Hippocampal formation (tissue), 2 donors: ENCODE results near the gene DNPH1.
A peak's percentile ranks its signal among the peaks of the same experiment; 100 is the strongest.

Source experiments
- DNase-seq, 2 donors: peaks; one replicate each; lab custom pipeline; 2025; lab: John Stamatoyannopoulos, UW

DNPH1 gene

DNA sequence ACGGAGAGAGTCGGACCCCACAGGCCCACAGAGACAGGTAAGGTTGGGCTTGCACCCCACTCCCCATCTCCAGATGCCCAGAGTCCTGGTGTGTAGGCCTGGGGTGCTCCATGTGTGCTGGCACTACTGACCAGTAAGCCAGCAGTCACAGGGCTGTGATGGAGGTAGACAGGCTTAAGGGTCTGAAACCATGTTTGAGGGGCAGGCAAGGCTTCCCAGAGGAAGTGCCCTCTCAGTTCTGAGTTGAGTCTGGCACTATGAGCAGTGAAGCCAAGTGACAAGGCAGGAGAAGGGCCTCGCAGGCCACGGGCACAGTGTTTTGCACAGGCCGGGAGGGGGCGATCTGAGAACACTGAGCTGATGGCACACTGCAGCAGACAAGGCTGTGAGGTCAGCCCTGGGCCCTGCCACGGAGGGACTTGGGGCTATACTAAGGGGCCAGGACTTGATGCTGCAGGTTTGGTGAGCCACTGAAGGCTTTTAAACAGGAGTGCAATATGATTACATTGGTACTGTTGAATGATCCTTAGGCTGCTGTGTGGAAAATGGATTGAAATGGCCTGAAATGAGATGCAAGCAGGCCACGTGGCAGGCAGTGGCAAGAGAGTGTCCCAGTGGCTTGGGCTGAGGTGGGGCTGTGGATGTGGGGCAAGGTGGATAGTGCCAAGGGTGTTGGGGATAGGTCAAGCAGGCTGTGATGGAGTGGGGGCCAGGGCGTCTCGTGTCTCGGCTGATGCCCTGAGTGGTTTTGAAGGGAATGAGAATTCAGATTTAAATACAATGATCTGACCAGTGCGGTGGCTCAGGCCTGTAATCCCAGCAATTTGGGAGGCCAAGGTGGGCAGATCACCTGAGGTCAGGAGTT lies 34.3 kb upstream of the DNPH1 start:
- DNase-seq: peak in 1 of 2 donors; percentile 32

DNA sequence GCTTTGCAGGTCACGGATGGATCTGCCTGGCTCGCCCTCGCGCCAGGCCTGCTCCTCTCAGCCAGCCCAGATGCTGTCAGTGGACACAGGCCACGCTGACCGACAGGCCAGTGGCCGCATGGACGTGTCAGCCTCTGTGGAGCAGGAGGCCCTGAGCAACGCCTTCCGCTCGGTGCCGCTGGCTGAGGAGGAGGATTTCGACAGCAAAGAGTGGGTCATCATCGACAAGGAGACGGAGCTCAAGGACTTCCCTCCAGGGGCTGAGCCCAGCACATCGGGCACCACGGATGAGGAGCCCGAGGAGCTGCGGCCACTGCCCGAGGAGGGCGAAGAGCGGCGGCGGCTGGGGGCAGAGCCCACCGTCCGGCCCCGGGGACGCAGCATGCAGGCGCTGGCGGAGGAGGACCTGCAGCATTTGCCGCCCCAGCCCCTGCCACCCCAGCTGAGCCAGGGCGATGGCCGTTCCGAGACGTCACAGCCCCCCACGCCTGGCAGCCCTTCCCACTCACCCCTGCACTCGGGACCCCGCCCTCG lies 33.6 kb upstream of the DNPH1 start:
- DNase-seq: no peak

DNA sequence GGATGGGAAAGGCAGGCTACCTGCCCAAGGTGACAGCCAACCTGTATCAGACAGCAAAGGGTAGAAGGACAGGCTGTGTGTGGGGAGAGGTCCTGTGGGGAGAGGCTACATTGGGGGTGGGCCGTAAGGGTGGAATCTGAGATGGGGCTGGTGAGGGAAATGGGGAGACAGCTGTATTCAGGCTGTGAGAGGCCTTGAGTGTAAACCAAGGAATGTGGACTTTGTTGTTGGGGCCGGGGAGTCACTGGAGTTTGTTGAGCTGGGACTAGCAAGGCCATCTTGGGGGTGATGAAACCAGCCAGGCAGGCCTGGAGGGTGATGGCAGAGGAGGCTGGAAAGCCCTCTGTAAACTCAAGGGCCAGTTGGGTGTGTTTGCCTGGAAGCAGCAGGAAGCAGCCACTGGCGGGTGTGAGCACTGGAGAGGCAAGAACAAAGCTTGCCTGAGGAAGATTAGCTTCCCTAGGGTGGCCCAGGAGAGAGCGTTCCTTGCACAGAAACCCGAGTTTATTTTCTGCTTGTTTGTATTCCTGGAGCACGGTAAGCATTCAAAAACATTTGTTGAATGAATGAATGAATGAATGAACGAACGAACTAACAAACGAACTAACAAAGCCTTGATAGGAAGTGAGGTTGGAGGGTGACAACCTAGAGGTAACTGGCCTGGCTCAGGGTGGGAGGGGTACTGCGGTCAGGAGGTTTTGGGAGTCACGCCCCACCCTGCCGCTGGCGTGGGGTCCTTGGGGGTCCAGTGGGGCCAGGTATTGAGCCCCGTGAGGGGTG lies 32.9 kb upstream of the DNPH1 start:
- no peak for DNase-seq

GRCh38 chr6:43261198-43261597 lies 31.9 kb upstream of the DNPH1 start:
- no peak for DNase-seq

DNA sequence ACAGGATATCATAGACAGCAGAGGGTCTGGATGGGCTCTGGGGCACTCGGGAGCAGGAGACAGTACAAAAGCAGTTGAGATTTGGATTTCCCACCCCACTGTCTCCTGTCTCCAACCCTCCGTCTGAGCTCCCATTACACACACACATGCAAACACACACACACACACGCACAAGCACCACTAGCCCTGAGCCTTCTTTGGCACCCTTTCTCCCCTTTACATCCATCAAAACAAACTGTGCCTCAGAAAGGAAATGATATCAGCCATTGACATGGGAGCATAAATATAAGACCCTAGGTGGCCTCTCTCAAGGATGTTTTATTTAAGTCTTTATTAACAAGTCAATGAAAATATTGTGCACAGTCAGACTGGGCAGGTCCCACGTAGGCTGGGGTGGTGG lies 31.5 kb upstream of the DNPH1 start:
- no peak for DNase-seq

GRCh38 chr6:43258807-43259686 lies 29.8 kb upstream of the DNPH1 start:
- no peak for DNase-seq

- DNase-seq: no peak
Measured at GRCh38 chr6:43258180-43258579, 28.9 kb upstream of the DNPH1 start.

DNA sequence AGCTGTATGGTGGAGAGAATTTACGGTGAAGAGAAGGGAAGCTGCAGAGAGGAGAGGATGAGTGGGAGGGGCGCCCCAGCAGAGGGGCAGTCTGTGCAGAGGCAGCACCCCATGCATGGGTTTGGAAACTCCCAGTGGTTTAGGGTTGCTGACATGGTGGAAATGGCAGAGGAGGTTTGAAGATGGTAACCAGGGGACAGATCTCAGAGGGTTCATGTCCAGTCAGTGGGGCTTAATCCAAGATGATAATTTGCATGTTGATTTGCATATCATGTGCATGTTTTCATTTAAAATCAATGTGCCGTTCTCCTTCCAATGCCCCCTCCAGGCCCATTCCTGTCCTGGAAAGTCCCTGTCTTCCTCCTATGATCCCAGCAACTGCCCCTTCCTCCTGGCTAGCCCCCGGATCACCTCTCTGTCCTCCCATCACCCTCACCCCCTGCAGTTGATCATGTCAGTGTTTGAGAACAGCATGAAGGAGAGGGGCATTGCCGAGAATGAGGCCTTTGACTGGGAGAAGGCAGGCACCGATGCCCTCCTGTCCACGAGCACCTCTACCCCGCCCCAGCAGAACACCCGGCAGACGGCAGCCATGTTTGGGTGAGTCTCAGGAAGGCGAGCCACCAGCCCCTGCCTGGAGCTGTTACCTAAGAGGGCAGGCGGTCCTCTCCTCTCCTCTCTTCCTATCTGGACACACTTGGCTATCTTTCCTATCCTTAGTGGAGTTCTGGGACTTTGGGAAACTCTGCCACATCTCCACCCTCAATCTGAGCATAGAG lies 28.3 kb upstream of the DNPH1 start:
- DNase-seq: no peak

DNA sequence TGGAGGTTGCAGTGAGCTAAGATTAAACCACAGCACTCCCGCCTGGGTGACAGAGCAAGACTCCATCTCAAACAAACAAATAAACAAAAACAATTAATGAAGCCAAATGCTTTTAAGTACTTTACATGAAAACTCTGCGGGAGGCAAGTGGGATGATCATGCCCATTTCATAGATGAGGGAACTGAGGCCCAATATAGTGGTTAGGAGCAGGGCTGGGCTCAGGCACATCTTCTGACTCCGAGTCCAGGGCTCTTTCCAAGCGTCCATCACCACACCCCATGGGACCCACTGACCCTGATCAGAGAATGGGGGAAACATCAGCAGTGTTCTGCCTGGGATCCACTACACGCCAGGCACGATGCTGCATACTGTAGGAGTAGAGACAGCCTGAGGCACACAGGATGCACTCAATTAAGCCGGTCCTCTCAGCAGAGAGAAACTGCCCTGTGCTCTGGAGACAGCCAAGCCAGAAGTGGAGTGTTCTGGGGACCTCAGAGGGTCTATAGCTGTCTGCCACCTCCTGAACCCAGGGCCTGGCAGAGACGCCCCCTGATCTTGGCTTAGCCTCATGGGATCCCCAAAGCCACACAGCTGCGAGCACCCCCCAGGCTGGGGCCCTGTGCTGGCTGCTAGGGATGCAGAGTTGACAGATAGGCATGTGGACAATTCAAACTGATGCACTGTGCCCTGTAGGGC lies 27.5 kb upstream of the DNPH1 start:
- no peak for DNase-seq

- no peak for DNase-seq
Measured at GRCh38 chr6:43255408-43256054, 26.2 kb upstream of the DNPH1 start.

- no peak for DNase-seq
Measured at GRCh38 chr6:43254846-43255245, 25.6 kb upstream of the DNPH1 start.

DNA sequence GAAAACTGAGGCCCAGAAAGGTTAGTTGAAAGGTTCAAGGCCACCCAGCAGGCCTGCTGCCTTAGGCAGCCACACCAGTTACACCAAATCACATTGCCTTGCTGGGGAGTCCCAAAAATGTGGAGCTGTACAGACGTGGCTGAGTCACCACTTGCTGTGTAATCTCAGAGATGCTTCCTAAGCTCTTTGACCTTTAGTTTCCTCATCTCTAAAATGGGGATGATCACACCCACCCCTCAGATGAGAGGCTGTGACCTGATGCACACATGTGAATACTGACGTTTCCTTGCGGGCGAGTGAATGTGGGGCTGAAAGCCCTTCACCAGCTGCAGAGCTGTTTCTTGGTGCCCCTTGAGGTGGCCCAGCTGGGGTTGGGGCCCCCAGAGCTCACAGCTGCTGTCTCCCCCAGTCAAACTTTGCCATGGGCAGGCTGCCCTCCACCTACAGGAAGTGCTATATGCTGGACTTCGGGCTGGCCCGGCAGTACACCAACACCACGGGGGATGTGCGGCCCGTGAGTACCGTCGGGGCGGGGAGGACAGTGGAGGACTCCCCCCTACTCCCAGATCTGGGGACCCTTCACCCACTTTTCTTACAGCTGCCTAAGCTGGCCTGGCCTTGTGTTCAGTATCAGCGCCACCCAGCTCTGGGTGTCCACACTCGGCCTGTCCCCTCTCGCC lies 25.0 kb upstream of the DNPH1 start:
- DNase-seq: no peak

DNA sequence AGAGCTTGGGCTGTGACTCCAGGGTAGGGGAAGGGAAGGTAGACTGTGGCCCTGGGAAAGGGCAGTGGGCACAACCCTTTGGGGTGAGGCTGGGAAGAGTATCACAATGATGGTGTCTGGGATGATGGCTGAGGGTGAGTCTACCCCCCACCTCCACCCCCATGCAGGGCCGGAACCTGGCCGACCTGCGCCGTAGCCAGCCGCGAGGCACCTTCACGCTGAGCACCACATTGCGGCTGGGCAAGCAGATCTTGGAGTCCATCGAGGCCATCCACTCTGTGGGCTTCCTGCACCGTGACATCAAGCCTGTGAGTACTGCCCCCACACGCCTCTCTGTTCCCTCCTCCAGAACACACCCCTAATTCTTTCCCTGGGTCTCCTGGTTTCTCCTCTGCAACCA lies 24.1 kb upstream of the DNPH1 start:
- no peak for DNase-seq

DNA sequence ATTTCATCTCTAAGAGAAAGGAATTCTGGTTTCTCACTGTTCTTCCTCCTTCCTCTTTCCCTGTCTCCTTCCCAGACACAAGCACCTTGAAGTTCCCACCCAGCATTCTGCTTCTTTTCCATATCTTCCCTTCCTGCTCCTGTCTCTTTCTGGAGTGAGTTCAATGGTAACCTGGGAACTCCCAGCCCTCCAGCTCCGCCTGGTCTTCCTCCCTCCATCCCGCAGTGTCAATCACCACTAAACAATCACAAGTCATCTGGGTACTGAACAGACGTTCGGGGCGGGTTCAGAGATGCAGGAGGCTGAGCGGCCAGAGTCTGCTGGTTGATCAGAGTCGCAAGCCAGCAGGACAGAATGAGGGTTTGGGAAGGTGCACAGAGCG lies 21.7 kb upstream of the DNPH1 start:
- DNase-seq: no peak

GRCh38 chr6:43248791-43249190 lies 19.5 kb upstream of the DNPH1 start:
- DNase-seq: no peak

- no peak for DNase-seq
Measured at GRCh38 chr6:43248101-43248500, 18.8 kb upstream of the DNPH1 start.

- peak; percentile 78 to 86 for DNase-seq
Measured at GRCh38 chr6:43247114-43247999, 18.1 kb upstream of the DNPH1 start.
